ENCODE data around the gene CTNNA3.
"Not testable (repeated sequence)": the region's sequence is repeated elsewhere in the genome, so short reads cannot be mapped to it uniquely, and the experiment has no call there.

The CTNNA3 gene

DNA sequence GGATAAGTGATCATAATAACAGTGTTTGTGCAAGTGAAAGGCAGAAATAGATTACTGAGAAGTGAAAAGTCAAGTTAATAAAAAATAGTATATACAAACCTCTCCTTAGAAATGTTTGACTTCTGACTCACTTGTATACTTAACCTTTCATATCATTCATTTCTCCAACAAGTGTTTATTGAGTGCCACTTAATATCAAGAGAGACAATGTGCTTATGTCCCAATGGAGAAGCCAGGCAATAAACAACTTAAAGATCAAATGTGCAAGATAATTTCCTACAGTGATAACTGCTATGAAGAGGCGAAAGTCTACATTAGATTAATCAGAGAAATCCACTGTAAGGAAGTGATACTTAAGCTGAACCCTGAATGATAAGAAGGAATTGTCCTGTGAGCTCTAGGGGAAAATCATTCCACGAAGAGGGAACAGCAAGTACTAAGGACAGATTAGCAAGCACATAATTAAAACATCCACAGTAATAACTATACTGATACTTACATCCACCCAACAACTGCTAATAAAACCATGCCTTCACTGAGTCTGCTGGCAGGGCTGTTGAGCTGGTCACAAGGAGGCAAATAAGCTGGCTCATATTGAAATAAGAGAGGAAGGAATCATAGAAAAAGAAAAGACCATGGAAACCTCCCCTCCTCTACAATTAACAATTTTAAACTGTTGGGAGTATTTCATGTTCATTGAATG is 203.5 kb downstream of the CTNNA3 start:
- DNase-seq: no peak

- no peak for DNase-seq
Measured at GRCh38 chr10:67487906-67488619, 207.9 kb downstream of the CTNNA3 start.

DNA sequence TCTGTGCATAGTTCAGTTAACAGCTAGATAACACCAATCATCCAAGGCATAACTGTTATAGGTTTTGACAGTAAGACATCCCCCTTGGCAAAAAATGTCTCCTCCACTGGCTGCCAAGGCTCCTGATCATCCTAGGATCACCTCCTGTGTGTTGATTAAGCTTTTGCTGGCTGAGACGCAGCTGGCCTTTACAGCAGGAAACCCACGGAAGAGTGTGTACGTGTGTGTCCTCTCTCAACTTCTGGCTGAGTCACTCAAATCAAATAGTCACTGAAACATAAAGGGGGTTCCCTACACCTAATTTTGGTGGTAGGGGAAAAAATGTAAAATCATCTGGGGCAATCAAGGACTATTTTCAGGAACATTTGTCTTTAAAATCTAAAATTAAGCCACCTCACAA is 208.8 kb downstream of the CTNNA3 start:
- no peak for DNase-seq

GRCh38 chr10:67477868-67478267 is 218.1 kb downstream of the CTNNA3 start:
- no peak for DNase-seq

- no peak for DNase-seq
Measured at GRCh38 chr10:67476201-67476600, 219.8 kb downstream of the CTNNA3 start.

- no peak for DNase-seq
Measured at GRCh38 chr10:67473850-67474633, 222.0 kb downstream of the CTNNA3 start.

- no peak for DNase-seq
Measured at GRCh38 chr10:67471022-67471421, 225.0 kb downstream of the CTNNA3 start.

DNA sequence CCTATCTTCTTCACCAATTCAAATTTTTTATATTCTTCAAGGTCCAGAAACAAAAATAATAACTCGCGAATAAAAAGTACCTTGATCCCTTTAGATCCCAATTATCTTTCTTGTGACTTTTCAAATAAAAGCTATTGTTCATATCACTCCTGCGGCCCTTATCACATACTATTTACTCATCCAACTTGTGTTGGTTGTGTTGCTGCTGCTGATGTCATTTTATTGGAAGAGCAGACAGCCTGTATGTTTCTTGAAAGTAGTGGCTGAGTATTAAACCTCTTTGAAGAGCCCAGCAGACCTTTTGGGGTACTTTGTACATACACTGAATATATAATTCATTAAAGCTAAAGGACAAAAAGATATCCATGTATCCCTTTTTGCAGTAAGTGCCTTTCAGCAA is 231.7 kb downstream of the CTNNA3 start:
- no peak for DNase-seq

DNA sequence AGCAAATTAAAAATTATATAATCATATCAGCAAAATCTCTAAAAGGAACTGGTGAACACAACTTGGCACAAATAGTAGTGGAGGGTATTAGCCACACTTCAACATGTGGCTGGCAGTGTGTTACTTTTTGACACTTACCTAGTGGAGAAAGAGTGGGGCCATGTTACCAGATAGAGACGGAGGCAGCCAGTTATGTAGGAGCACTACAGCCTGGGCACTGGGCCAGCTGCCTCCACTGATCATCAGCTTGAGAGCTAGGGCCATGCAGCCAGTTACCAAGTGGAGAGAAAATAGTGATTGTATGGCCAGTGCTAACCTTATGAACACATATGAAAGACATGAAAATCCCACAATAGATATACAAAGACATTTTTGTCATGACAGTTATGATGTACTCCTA is 243.1 kb downstream of the CTNNA3 start:
- no peak for DNase-seq

- DNase-seq: no peak
Measured at GRCh38 chr10:67438605-67439304, 257.2 kb downstream of the CTNNA3 start.

GRCh38 chr10:67433276-67433675 is 262.7 kb downstream of the CTNNA3 start:
- no peak for DNase-seq

GRCh38 chr10:67402620-67403019 is 293.4 kb downstream of the CTNNA3 start:
- no peak for DNase-seq

- no peak for DNase-seq
Measured at GRCh38 chr10:67401711-67402110, 294.3 kb downstream of the CTNNA3 start.

GRCh38 chr10:67386841-67387533 is 309.0 kb downstream of the CTNNA3 start:
- DNase-seq: not testable (repeated sequence)

DNA sequence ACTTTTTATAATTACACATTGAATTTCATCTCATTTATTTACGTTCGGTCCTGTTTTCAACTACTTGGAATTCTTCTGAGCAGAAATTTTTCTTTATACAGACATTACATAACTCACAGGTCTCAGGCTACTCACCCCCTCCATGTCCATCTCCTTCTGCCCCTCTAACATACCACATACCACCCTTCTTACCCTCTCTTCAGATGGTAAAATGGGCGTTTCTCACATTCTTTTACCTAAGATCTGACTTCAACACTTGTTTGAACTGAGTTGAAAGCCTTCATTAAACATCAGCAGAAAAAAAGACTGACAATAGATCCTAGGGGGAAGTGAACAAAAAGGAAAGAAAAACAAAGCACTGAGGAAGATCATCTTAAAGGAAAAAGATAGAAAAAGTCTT is 309.7 kb downstream of the CTNNA3 start:
- DNase-seq: no peak

GRCh38 chr10:67385566-67385965 is 310.4 kb downstream of the CTNNA3 start:
- DNase-seq: no peak

GRCh38 chr10:67385089-67385488 is 310.9 kb downstream of the CTNNA3 start:
- no peak for DNase-seq

DNA sequence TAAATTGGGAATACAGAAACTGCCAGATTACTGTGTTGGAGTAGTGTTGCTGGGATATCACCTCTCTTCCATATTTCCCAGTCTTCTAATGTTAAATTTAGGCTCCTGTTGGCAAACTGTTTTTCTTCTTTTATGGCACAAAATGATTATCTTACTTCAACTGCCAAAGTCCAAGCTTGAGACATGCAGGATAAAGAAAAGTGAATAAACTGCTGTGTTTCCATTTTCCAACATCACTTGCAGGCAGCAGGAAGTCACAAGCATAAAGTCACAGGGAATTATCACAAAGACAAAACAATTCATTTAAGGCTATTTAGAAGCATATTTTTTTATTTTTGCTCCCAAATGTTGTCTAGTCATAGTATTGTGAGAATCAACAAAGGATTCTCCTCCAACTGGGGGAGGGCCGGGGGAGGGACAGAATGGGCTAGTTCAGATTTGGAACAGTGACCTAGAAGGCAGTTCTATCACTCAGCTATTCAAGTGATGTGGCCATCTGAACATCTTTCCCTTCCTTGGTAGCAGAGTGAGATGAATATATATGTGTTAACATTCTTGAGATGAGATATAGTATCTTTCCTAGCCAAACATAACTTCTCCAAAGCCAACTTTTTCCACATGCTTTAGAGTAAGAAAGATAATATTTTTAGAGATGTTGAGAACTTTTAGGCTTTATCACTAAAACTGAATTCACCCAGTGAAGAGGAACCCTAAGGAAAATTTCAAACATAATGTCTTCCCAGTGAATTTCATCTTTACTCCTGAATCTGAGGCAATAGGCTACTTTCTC is 364.7 kb downstream of the CTNNA3 start:
- no peak for DNase-seq

- DNase-seq: no peak
Measured at GRCh38 chr10:67327626-67328535, 368.1 kb downstream of the CTNNA3 start.

DNA sequence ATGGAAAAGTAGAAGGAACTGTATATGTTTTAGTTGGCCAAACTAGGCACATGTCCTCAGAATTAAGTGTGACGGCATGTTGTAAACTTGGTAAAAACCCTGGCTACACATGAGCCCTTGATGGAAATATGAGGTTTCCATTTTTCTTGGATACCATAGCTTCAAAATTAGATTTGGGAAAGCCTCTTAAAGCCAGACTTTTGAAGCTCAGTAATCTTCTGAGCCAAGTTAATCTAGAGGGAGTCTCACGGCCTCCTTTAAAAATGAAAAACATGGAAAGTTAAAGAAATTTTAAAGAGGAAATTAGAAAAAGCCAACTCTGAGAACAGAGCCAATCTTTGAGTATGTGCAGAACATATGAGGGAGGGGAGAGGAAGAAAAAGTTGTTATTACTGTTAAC is 376.0 kb downstream of the CTNNA3 start:
- no peak for DNase-seq

DNA sequence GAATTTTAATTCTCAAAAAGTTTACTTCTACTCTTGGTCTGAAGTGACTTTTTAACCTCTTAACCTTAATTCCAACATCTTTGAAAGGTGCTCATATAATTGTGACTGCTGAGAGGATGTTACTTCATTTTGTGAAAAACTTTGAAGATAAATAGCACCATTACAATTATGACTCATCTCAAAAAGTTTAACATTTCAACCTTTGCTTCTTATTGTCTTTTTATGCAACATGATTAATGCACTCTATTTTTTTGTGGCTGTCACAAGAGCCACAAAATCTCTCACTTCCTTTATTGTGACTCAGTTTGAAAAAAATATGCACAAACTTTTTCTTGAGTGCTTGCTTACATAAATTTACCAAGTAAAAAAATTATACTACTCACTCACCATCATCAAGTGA is 387.1 kb downstream of the CTNNA3 start:
- DNase-seq: no peak
